ENCODE data around the gene PGD.
A peak's percentile ranks its signal among the peaks of the same experiment; 100 is the strongest.
"Not testable (repeated sequence)": the region's sequence is repeated elsewhere in the genome, so short reads cannot be mapped to it uniquely, and the experiment has no call there.

PGD gene

DNA sequence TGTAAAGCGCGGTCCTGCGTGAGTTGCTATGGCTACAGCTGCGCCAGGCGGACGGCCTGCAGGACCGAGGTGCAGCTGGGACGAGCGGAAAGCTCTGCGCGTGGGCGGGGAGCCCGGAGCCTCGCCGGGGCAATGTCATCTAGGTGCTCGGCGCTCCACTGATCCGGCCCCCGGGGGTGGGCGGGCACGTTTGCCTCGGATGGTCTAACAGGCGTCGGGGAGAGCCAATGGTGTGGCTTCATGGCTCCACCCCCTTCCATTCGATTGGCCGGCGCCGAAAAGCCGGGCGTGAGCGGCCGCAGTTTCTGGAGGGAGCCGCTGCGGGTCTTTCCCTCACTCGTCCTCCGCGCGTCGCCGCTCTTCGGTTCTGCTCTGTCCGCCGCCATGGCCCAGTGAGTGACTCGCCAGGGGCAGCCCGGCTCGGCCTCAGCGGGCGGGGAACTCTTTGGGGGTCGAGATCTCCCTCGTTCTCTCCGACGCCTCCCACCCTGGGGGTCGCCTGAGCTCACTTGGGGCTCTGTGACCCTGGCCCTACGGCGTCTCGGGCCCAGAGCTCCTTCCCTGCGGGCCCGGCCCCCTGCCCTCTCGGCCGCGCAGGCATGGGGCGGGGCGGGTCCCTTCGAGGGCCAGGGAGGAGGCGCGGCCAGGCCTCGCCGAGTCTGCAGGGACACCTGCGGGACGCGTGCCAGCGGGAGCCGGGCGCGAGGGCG lies at the start of gene PGD:
TSS of gene PGD (plus strand) at position 331 of the 710 bp plus-strand sequence. CDS start at position 385, 54 bp downstream.
- peak; percentile 97 for DNase-seq (ENCODE audit: low read depth)

- DNase-seq (ENCODE audit: low read depth), result no peak
Observed at GRCh38 chr1:10353282-10353681, 45.6 kb upstream of the PGD start.

DNA sequence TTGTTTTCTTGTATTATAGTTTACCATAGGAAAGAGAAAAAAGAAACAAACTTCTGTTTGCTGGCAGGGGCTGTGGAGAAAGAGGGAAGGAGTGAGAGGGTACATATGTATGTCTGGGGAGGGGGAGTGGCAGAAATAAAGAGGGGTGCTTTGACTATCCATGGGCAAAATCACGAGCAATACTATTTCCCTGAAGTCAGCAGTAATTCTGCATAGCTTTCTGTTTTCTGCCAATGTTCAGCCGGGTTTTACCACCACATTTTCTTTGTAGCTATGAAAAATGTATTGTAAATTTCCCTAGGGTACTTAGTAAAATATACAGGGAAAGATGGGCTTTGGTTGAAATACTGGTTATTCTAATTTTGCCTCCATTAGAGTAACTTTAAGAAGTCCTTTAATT lies 45.2 kb upstream of the PGD start:
- no peak for DNase-seq (ENCODE audit: low read depth)

DNA sequence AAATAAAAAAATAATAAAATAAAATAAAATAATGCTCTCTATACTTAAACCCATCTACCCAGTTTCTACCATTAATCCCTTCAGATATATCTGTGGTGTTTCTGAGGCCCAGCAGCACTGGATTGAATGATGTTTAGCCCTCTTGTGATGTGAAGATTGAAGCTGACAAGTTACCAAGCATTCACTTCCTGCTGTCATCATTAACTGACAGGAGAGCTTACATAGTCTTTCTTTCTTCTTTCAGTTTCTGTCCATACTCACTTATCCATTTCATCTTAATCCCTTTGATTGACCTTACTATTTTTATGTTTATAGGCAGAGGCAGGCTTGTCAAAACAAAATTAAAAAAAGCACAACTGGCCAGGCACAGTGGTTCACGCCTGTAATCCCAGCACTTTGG lies 38.8 kb upstream of the PGD start:
- DNase-seq (ENCODE audit: low read depth), result no peak

DNA sequence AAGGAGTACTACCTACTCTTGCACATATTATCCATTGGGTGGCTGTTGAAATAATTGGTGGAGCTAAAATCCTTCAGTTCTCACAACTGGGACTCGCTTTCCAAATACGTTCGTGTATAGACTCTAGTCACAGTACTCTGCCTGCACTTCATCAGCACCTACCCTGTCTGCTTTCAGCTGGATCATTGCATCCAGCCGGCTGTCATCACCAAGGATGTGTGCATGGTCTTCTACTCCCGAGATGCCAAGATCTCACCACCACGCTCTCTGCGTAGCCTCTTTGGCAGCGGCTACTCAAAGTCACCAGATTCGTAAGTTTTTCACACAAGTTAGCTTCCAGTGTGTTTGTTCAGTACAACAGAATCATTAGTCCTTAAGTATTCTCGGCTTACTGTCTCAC lies 37.3 kb upstream of the PGD start:
- no peak for DNase-seq (ENCODE audit: low read depth)

DNA sequence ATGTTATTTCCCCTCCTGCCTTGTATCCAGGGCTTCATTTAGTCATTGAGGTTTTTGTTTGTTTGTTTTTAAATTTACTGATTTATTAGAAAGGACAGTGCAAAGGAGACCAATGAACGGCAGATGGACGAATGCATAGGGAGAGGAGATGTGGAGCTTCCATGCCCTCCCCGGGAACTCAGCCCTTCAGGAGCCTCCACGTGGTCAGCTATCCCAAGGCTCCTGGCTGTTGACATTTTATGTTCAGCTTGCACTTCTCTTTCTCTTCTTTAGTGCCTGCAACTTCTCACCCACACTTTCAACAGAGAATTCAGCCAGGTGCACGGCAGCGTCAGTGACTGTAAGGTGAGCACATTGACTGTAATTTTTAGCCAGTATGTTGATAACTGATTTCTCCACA lies 30.7 kb upstream of the PGD start:
- no peak for DNase-seq (ENCODE audit: low read depth)

DNA sequence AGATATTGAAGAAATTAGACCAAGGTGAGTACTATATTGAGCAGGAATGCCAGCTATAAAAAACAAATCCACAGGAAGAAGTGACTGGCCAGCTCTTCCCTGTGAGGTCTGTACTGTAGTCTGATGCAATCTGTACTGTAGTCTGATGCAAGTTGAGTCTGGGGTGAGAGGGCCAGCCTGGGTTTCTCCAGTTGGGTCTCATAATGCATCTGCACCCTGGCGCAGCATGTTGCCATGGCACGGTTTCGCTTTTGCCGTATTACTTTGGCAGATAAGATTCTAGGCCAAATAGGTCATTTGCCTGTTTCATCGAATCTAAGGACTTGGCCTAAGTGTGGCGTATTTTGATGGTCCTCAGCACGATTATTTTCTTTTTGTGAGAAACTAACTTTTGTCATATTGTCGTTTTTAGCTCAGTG lies 24.4 kb upstream of the PGD start:
- no peak for DNase-seq (ENCODE audit: low read depth)

- DNase-seq (ENCODE audit: low read depth), result not testable (repeated sequence)
Observed at GRCh38 chr1:10377365-10378029, 21.4 kb upstream of the PGD start.

- DNase-seq (ENCODE audit: low read depth), result no peak
Observed at GRCh38 chr1:10378081-10378841, 20.6 kb upstream of the PGD start.

DNA sequence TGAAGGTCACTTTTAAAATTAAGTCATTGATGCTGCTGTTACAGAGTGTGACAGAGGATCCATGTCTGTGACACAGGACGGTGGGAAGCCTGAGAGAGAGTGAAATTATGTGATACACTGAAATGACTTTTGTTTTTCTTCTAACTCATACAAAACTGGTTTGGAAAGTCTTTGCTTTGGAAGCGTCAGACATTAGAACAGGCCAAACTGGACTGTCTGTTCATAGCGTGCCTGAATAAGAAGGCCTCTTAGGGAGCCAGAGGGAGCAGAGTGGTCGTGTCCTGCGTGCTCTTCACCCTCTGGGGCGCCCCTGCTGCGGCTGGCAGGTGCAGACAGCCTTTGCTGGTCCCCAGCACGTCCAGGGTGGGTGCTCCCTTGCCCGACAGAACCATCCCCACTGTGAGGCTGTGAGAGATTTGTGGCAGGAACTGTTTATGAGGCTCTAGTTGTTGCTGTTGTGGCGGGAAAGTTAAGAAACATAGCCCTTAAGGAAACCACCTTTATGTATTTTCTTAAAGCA lies 19.7 kb upstream of the PGD start:
- DNase-seq (ENCODE audit: low read depth), result no peak

GRCh38 chr1:10379676-10380075 lies 19.2 kb upstream of the PGD start:
- no peak for DNase-seq (ENCODE audit: low read depth)

GRCh38 chr1:10380594-10381275 lies 18.1 kb upstream of the PGD start:
- DNase-seq (ENCODE audit: low read depth), result no peak

DNA sequence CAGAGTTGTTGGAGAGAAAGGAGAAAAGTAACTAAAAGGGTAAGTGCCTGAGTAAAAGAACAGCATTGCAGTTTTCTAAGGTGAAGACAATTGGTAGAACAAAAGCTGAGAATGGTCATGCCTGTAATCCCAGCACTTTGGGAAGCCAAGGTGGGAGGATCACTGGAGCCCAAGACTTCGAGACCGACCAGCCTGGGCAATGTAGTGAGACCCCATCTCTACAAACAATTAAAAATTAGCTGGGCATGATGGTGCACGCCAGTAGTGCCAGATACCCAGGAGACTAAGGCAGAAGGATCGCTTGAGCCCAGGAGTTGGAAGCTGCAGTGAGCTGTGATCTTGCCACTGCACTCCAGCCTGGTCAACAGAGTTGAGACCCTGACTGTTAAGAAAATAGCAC lies 15.2 kb upstream of the PGD start:
- DNase-seq (ENCODE audit: low read depth), result no peak

DNA sequence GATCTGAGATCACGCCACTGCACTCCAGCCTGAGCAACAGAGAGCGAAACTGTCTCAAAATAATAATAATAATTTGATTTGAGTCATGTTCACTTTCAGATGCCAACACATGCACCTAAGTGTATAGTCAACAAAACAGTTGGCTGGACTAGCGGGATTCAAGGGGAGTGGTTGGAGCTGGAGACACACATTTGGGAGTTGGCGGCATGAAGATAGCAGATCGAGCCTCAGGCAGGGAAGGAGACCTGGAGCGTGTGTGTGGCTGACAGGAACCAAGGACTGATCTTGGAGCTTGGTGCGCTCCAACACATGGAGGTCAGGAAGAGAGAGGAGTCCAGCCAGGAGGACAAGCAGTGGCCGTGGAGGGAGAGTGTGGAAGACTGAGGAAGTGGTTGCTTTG lies 14.6 kb upstream of the PGD start:
- DNase-seq (ENCODE audit: low read depth), result no peak

DNA sequence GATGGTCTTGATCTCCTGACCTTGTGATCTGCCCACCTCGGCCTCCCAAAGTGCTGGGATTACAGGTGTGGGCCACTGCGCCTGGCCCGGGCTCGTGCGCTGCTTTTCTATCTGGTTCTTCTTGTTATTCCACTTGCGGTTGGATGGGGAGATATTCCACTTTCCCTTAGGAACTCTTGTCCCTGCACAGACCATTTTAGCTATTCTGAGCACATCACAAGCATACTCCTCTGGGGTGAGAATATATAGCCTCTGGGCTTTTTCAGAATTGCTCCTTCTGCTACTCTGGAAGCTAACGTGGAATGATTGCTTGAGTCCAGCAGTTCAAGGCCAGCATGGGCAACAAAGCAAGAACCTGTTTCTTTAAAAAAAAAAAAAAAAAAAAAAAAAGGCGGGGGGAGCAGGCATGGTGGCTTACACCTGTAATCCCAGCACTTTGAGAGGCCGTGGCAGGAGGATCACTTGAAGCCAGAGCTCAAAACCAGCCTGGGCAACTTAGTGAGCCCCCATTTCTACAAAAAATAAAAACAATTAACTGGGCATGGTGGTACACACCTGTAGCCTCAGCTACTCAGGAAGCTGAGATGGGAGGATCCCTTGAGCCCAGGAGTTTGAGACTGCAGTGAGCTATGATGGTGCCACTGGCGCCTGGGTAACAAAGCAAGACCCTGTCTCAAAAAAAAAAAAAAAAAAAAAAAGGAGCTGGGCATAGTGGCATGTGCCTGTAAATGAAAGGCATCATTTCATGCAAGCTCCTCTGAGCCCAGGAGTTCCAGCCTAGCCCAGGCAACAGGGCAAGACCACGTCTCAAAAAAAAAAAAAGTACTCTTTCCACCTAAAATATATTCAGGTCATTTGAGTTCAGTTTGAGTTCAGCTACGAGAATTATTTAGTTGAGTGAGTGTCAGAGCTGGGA lies 11.8 kb upstream of the PGD start:
- DNase-seq (ENCODE audit: low read depth), result no peak

DNA sequence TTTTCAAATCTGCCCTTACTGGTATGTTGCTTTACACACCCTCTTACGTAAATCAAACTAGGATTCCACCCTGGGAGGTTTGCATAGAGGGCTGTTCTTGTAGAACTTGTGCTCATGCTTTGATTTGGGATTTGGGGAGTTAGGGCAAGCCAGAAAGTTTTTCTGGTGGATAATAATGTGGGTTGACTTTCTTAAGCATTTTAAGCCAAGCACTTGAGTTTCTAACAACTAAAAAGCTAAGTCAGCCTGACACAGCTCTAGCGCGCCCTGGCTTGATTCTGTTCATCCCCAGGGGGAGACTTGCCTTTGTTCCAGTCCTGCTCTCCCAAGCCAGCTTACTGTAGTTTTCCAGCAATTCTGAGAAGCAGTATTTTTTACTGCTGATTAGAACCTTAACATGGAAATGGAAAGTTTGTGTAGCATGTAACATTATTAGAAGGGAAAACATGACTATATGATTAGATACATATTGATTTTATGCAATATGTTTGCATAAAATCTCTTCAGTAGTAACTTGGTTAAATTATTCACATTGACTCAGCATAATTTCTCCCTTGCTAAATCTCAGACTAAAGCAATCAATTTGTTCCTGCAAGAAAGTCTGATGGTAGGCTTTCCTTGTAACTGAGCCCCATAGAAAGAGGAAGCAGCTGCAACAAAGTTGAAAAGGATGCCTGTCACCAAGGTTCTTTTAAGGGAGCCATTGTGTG lies 11.0 kb upstream of the PGD start:
- no peak for DNase-seq (ENCODE audit: low read depth)

DNA sequence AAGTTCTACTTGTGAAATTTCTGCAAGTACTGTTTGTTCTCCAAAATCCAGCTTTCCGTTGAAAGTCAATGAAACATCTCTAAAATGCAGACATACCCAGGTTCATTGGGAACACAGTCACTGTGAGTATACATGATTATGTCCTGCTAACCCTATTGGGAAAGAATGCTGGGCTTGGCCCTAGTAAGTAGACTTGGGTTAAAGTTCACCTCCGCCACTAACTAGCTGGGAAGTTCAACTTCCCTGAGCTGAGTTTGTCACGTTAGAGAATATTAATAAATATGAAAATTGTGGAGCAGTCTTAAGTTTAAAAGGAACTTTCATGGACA lies 10.5 kb upstream of the PGD start:
- DNase-seq (ENCODE audit: low read depth), result no peak

DNA sequence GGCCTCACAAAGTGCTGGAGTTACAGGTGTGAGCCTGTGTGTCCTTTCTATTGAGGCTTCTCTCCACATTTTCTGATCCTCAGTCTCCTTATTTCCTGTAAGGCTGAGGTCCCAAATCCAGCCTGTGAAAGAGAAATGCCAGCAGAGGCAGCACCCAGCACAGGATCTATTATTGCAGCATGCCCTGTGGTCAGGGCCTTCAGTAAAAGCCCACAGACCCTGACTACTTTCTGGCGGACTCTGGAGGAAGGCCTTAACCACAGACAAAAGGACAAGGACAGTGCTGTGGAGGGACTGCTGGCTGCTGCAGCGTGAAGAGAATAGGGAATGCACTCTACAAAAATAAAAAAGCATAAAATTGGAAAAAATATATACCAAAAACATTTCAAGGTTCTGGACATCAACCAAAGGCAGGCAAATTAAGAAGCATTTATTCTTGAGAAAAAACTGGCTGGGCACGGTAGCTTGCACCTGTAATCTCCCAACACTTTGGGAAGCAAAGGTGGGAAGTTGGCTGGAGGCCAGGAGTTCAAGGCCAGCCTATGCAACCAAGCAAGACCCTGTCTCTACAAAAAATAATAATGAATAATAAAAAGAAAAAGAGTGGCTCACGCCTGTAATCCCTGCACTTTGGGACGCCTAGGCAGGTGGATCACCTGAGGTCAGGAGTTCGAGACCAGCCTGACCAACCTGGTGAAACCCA lies 9.4 kb upstream of the PGD start:
- no peak for DNase-seq (ENCODE audit: low read depth)

- no peak for DNase-seq (ENCODE audit: low read depth)
Observed at GRCh38 chr1:10396870-10397269, 2.0 kb upstream of the PGD start.

DNA sequence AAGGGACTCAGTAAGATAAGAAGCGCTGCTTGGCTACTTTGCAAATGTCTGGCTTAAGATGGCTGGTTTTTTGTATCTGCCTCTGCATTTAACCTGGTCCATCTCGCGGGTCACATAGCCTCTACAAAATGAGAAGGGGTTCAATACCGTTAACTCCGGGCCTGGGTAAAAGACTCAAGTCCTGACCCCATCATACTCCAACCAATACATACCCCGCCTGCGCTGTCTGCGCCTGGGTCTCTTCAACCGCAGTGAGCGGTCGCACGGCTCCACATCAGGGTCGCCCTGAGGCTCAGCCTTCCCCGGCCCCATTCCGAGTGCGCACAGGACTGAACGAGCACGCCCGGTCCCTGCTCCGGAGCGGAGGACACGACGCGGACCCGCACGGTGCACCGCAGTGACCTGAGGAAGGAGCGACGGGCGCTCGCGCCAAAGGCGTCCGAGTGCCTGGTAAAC lies 558 bp upstream of the PGD start:
- no peak for DNase-seq (ENCODE audit: low read depth)

Data from activated T-helper 9 cell treated with anti-CD3 and anti-CD28 coated beads, Interleukin-2, amount 50 U/mL, for 16 hours (primary cell).